Fibroblast of skin of back (primary cell): ENCODE data around the gene DCLRE1B.

Experiments
- DNase-seq: peaks from one replicate; pipeline ENCODE4 v3.0.0-alpha.2; 2013

Gene DCLRE1B

DNA sequence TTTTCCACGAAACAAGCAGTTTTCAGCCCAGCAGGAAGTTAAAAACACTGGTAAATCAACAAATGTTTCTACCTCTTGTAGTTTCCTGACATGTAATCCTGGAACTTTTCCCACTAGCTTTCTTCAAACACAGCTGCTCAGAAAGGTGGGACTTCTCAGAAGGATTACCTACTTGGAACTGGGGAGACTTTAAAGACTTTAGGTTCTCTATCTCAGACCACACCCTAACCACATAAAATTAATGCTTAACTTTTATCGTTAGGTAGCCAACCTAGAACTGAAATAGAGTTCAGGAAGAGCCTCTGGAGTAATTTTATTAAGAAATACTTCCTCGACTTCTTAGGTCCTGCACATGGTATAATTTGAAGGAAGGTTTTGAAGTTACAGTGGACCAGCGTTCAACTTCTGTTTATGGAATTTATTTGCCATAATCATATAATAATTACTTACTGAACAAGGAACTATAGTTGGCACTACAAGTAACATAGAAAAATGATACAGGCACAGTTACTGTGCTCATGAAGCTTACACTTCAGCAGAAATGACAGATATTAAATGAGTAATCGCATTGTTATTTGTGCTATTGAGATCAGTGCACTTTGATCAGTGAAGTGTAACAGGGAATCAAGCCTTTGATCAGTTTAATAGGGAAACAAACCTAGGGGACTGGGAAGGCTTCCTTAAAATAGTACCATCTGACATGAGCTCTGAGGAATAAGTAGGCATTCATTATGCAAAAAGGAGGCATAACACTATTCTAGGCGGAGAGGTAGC is 17.5 kb upstream of the DCLRE1B start, which contains the start of gene BCL2L15:
BCL2L15 (minus strand) TSS at position 180 of the 774 bp plus-strand sequence. CDS start 206 bp downstream, outside the sequence.
- no peak for DNase-seq

DNA sequence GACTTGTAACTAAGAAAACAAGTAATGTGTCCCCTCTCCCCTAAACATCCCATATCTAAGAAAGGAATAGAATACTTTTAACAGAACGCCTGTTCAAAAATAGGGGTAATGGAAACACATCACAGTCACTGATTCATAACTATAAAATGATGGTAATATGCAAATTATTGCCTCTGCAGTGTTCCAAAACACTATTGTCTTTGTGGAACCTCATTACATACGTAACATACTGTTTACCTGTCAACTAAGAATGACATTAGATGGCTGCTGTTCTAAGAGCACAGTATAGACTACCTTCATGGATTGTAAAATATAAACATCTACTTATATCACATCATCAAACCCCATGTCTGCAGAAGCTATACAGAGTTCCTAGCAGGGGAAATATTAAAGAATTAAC is 14.3 kb upstream of the DCLRE1B start:
- no peak for DNase-seq

DNA sequence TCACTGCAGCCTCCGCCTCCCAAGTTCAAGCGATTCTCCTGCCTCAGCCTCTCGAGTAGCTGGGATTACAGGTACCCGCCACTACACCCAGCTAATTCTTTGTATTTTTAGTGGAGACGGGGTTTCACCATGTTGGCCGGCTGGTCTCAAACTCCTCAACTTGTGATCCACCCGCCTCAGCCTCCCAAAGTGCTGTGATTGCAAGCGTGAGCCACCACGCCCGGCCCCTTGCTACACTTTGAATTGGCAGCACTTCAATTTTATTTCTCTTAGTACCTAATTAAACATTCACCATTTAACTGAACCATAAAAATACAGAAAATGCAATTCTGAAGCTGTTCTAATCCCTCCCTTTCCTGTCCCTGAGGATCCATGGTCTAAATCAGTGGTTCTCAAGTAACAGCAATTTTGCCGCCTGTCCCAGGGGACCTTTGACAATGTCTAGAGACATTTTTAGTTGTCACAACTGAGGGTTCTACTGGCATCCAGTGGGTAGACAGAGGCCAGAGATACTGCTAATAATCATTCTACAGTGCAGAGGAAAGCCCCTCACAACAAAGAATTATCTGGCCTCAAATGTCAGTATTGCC is 13.4 kb upstream of the DCLRE1B start:
- no peak for DNase-seq

DNA sequence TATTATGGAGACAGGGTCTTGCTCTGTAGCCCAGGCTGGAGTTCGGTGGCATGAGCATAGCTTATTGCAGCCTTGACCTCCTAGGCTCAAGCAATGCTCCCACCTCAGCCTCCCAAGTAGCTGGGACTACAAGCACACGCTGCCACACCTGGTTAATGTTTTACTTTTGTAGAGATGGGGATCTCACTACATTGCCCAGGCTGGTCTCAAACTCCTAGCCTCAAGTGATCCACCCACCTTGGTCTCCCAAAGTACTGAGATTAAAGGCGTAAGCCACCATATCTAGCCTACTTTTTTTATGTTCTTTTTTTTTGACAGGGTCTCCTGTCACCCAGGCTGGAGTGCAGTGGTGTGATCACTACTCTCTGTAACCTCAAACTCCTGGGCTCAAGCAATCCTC is 11.9 kb upstream of the DCLRE1B start:
- DNase-seq: no peak

DNA sequence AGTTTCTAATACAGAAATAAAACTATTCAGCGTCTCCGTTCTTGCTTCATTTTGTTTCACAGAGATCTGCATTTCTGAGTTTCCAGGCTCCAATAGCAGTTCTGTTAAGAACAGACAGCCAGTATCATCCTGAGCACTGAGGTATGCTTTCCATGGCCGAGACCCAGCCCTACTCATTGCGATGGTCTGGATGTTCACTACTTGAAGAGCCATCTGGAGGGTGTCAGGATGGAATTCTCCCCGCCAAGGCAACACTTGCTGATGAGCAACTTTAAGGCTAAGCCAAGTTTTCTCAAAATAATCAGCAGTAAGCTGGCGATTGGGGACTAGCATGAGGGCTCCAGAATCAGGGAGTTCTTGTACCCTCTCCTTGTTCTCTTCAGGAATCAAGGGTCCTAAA is 10.0 kb upstream of the DCLRE1B start:
- no peak for DNase-seq

DNA sequence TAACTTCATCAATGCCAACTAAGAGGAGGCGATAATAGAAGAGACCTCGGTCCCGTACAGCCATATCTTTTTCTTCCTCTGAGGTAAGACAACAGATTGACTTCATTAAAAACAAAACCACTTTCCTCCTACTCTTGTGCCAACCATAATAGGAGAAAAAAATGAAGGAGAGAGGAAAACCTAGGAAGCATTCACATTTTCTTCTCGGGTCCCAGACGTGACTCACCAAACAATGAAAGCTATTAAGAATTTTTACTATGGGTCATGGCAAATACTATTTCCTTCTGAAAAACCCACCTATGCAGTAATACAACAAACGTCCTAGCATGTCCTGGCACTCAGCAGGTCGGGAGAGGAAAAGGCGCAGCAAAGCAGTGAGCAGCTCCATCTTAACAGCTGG is 9.2 kb upstream of the DCLRE1B start:
- DNase-seq: peak; percentile 32

DNA sequence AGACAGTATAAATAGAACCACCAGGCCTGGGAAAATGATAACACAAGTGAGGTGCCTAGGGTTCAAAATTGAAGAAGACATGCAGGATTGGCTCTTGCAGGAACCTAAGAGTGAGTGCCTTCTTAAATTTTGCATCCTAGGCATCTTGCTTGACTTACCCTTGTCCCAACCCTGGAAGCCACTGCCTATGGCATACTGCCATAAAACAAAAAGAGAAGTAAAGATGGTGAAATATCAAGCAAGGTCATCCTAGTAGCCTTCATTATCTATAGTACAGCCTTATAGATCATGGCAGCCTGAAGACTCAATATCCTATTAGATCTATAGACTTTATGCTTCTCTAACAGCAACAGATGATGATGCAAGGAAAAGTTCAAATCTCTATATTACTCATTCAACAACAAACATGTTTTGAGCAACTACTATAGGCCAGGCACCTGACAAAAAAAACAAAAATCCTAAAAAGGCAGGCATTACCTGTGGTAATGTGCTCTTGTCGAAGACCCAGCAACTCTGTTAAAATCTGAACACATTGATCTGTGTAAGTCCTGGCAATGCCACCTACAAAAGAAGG is 6.8 kb upstream of the DCLRE1B start:
- no peak for DNase-seq

DNA sequence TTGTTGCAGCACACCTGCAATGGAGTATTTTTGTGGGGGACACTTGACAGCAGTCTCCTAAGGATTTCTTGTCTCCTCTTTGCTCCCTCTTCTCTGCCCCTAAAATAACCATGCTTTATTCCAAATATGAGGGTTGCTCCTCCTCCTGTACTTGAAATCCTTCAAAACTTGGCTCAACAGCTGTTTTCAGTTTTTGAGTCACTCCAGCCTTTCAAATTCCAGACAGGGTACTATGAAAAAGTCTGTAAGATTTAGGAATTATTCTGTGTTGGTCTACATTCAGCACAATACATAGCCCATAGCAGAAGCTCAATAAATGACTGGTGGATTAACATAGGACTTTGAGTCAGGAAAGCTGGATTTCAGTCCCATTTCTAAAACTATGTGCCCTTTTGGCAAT is 6.0 kb upstream of the DCLRE1B start:
- DNase-seq: no peak

DNA sequence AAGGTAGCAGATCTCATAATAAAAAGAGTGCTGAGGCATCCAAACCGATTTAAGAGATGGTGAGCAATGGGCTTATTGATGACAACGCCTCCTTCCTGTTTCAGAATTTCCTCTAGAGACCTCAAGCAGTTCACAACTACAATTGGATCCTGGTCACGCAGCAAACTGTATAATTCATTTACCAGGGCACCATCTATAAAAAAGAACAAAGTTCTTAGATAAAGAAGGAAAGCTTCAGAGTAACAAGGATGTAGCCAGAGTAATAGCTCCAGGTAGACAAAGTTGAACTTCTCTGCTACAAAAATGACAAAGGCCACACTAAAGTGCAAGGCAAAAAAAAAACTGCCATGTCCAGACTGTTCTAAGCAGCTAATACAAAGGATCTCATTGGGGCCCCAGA is 3.9 kb upstream of the DCLRE1B start:
- DNase-seq: no peak

DNA sequence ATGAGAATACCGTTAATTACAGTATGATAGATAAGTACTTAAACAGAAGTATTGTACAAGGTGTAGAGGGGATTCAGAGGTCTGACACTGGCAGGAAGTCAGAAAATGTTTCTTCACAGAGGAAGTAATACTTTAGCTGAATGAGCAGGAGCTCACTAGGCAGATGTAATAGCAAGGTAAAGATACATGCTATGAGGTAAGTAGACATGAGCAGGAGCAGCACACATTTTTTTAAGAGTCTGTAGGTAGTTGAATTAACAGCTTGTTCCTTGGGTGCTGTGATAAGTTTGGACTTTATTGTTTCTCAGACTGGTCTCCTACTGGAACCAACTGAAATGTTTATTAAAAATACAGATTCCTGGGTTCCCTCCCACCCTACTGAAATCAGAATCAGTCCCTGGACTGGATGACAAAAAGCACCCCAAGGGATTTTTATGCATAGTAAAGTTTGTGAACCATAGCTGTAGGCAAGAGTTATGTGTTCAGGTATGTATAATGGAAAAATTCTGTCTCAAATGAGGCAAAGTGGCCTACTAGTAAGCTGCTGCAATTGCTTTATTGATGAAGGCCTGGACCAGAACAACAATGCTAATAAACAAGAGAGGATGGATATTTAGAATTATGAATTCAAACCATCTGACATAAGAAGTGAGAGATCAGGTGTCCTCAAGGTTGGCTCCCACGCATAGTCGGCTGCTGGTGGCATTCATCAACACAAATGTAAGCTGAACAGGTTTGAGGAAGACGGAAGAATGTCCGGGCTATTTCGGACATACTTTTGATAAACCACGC is 1.4 kb upstream of the DCLRE1B start:
- DNase-seq: no peak

DNA sequence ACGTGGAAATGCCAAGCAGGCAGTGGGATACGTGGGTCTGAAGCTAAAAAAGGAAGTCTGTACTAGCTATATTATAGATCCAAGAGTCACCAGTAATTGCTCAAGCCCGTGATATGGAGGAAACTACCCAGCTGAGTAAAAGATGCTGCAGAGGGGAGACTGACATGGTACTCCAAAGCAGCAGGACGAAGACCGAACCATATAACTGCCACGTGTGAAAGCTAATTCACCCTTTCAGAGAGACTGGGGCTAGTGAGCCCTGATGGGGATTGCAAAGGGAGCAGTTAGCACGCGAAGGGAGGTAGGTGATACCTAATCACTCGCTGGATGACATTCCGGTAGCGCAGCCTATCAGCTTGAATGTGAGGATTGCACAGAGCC is 843 bp upstream of the DCLRE1B start:
- no peak for DNase-seq

DNA sequence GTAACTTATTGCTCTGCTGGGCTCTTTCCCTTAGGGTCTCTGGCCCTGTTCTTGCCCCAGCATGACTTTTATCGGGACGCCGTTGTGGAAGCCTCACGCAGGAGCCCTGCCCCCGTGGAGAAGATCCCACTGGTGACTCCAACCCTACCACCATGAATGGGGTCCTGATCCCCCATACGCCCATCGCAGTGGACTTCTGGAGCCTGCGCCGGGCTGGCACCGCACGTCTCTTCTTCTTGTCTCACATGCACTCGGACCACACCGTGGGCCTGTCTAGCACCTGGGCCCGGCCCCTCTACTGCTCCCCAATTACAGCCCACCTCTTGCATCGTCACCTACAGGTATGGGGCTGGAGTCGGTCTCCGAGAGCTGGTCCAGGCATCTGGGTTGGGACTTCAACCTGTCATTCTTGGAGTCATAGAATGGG is 322 bp downstream of the DCLRE1B start:
- no peak for DNase-seq

DNA sequence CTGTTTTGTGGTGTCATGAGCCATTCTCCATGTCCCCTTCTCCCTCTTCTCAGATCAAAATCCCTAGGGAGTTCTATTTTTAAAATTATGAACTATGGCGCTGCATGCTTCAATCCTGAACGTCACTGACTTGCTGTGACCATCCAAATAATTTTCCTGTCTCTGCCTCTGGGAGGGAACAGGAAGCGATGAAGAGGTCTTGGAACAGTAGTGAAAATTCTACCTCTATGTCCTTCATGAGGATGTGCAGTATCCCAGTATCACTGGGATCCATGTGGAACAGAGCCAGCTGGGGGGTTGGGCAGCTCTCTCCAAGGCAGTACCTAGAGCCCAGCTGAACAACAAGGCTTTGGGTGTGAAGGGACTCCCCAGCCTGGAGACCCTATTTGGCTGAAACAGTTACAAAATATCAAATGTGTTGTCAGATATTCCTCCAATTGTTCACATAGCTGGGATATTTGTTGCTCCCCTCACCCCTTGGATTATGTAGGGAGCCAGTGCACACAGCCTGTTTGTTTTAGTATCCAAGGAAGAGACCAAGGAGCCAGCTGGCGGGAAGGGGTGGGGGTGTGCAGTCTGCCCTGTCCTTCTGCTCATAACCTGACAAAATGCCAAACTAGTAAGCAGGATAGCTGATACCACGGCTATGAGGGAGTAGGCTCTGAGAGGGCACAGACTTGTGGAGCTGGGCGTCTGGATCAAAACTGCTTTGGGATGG is 7.6 kb downstream of the DCLRE1B start:
- peak; percentile 69 for DNase-seq

DNA sequence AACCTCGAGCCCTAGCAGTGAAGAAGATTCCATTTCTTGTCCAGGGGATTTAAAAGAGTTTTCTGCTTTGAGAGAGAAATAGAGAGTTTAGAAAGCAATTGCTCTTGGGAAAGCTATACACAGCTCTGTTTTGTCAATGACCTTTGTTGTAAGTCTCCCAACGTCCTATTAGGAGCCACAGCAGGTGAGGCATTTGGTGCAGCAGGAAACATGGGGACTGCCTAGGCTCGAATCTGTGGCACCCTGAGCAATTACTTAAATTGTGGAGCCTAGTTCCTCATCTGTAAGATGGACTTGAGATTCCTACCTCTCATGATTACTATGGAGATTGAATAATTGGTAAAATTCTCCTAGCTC is 8.2 kb downstream of the DCLRE1B start:
- DNase-seq: no peak

DNA sequence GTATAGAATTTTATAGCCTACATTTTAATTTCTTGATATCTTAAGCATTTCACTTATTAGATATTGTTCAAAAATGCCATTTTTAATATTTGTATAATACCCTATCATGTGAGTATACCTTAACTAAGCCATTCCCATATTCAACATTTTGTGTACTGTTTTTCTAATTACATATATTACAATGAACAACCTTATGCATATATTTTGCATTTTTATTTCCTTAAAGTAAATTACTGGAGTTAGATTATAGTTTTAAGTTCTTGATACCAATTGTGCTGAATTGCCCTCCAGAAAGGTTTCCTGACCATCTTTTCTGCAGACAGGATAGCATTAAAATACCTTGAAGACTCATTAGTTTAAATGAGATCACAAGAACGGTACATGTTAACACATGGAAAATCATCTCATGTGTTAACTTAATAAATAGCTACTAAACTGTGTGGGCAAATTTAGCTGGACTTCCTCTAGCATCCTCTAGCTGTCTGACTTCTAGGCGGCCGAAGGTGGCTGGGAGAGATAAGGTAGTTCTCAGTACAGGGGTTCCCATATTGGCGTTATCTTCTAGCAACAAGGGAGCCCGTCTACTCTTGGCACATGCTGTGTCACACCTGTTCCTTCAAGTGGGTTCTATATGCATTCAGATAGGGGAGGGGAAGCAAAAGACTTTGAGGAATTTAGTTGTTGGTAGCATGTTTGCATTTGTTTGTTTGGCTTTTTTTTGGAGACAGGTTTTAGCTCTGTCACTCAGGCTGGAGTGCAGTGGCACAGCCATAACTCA is 8.9 kb downstream of the DCLRE1B start:
- DNase-seq: no peak

DNA sequence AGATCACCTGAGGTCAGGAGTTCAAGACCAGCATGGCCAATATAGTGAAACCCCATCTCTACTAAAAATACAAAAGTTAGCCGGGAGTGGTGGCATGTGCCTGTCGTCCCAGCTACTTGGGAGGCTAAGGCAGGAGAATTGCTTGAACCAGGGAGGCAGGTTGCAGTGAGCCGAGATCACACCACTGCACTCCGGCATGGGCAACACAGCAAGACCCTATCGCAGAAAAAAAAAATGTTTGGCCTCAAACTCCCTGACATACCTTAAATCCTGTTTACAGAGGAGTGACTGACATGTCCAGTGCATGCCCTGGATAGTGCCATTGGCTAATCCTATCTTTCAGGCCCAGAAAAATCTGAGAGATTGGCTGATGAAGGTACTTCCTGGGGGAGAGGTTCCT is 11.8 kb downstream of the DCLRE1B start:
- no peak for DNase-seq

DNA sequence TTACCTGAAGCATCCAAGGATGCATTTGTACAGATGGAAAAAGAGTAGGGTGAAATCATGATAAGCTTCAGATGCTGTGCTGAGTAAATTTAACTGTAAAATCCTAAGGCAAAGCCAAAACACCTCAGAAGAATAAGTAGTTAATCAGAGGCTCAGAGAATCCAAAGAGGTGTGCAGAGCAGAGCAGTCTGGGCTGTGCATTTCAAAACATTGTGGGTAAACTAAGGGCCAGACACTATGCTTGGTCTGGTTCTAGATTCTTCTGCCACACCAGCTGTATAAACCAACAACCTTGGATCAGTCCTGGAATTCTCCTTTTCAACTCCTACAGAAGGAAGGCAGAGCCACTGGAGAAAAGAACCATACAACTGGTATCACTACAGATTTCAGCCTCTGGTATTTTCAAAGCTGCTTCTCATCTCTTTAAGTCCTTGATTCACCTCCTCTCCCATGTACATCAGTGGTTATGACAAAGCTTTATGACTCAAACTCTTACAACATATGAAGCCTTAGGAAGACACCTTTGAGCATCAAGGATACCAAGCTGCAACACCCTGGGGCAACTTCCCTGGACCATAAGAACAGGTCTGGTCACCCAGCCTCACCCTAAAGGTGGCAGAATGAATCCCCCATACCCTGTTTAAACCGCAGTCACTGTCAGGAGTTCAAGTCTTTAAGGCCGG is 12.4 kb downstream of the DCLRE1B start:
- no peak for DNase-seq

DNA sequence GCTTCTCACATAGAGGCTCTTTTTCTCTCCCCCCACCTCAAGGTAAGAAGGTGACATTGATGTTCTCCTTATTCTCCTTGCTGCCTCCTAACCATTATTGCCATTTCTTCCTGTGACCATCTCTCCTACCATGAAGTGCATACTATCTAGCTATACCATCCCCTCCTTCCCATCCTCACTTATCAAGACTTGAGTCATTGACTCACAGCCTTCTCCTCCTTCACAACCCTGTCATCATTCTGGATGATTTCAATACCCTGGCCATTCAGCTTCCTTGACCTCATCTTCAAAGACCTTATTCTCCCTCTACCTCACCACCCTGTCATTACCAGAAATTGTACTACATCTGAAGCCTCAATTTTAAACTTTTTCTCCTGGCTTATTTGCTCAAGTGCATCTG is 13.1 kb downstream of the DCLRE1B start:
- no peak for DNase-seq

DNA sequence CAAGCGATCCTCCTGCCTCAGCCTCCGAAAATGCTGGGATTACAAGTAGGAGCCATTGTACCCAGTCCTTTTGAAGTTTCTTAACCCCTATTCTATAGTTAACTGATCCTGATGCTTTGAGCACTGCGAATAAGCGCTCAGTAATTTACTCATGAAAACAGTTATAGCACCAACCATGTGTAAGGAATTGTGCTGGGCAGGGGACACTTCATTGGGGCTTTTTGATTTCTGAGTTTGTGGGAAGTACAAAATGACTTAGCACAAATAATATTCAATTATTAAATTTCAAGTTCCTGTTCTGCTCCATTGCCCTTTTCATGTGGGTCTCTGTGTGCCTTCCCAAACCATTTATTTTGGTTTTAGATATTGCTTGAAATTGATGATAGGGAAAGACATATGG is 17.8 kb downstream of the DCLRE1B start:
- DNase-seq: no peak

DNA sequence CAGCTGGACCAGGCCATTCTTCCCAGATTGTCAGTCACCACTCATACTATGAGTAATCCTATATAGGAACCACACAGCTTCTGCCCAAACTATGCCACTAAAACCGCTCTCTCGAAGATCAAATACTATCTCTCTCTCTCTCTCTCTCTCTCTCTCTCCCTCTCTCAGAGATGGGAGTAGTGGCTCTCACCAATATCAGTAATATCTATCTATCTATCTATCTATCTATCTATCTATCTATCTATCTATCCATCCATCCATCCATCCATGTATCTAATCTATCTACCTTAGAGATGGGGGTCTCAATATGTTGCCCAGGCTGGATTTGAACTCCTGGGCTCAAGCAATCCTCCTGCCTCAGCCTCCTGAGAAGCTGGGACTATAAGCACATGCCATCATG is 19.3 kb downstream of the DCLRE1B start:
- no peak for DNase-seq
